GM13977 (cell line): ENCODE results near the gene MBD2.
A peak's percentile ranks its signal among the peaks of the same experiment; 100 is the strongest.

ENCODE experiments used
- DNase-seq: peaks from one replicate; pipeline ENCODE4 v3.0.0; 2012; ENCODE audit warnings: low spot score
- CTCF ChIP-seq: IDR thresholded peaks from 2 replicates; pipeline ENCODE4 v1.5.1; 2012; ENCODE audit warnings: mild to moderate bottlenecking, control low read depth; ENCODE audit not compliant: insufficient read depth; ENCODE audit errors: extremely low read depth, missing control alignments
- in situ Hi-C: fragments of 300-500 bp; cut with MboI; formaldehyde crosslinking; loops from one replicate; pipeline ENCODE4 v1.12.0; 2022; ENCODE audit warnings: low sequenced_read_pairs, low pct_unique_long_range_greater_than_20kb, mixed read lengths, inconsistent platforms; ENCODE audit not compliant: unreplicated experiment

Gene MBD2

GRCh38 chr18:54238173-54238936, 13.9 kb upstream of the MBD2 start:
- TF ChIP-seq CTCF = no peak
- in situ Hi-C loops = no loop called here
- DNase-seq = no peak

- no peak for DNase-seq
- in situ Hi-C loops = no loop called here
- no peak for TF ChIP-seq CTCF
These were observed 11.4 kb upstream of the MBD2 start for GRCh38 chr18:54235871-54236270.

GRCh38 chr18:54233747-54234146, 9.3 kb upstream of the MBD2 start:
- in situ Hi-C loops = no loop called here
- TF ChIP-seq CTCF = no peak
- no peak for DNase-seq

GRCh38 chr18:54233228-54233625, 8.8 kb upstream of the MBD2 start:
- in situ Hi-C loops = no loop called here
- no peak for TF ChIP-seq CTCF
- DNase-seq = no peak

GRCh38 chr18:54232485-54233227, 8.2 kb upstream of the MBD2 start:
- TF ChIP-seq CTCF = no peak
- in situ Hi-C loops = no loop called here
- no peak for DNase-seq

GRCh38 chr18:54229421-54230059, 5.1 kb upstream of the MBD2 start:
- TF ChIP-seq CTCF = no peak
- peak; percentile 20 for DNase-seq
- in situ Hi-C loops = no loop called here
